ENCODE data around the gene DTNBP1.

DTNBP1 gene

DNA sequence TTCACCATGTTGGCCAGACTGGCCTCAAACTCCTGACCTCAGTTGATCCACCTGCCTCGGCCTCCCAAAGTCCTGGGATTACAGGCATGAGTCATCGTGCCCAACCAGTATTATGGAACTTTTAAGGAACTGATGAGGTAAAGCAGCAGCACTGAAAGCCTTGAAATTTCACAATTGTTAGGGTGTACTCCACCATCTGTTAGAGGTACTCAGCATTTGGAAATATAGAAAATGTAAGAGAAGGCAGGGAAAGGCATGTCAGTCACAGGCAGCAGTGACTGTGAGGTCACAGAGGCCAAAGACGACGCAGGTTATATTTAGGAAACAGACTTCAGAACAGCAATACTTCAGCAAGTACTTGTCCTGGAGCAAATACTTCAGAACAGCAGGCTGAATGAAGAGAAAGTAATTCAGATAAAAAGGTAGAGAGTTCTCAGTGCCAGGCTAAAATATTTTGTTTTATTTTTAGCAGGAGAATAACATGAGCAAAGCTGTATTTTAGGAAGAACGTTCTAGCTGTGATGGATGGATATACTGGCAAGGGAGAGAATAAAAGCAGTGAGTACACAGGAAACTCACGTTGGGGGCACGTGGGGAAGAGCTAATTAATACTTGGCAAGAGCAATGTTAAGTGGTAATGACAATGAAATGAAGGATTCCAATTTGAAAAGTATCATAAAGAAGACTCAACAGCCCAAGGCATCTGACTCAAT lies 67.2 kb downstream of the DTNBP1 start:
- Histone ChIP-seq H3K27me3 (ENCODE audit: control insufficient read depth in 2 of 2, insufficient read depth in 2 of 2, low read length in 2 of 2) (no peaks in the 10 kb centered on the region), H3K9me3 (ENCODE audit: control insufficient read depth in 2 of 2, low read length in 2 of 2) (no peaks in the 10 kb centered on the region)

DNA sequence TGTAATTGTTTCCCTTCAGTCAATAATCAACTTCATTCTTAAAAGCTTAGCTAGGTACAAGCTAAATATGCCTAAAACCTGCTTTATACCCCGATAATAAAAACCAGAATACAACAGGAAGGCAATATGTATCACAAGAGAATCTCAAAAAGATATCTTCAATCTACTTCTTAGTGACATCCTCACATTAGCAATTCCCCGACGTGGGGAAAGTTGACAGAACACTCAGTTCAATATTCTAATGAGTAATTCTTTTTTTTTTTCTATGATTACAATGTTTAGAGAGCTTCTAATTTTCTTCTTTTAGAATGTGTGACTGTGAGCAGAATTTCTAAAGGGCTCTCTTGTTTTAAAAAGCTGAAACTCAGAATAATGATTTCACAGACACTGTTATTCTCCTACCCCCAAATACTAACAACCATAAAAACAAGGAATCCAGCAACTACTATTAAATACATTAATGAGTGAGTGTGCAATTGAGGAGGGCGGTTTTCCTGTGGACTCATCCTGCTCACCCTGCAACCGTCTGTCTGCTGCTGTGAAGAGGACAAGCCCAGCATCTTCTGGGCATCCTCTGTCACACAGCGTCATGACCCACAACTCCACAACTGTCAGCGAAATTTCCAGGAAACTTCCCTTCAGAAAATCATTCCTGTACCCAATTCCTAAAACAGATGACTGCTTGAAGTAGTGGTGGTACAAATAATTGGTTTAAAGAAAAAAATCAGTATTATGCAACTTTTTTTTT lies 68.1 kb downstream of the DTNBP1 start:
- Histone ChIP-seq H3K9ac (ENCODE audit: low read depth in 1 of 2, low read length in 2 of 2) (no peak overlapping the region), H3K27me3 (ENCODE audit: control insufficient read depth in 2 of 2, insufficient read depth in 2 of 2, low read length in 2 of 2) (no peaks in the 10 kb centered on the region), H3K4me3 (ENCODE audit: low read length in 2 of 2) (no peak overlapping the region), H3K4me1 (ENCODE audit: control insufficient read depth in 2 of 2, insufficient read depth in 2 of 2, low read length in 2 of 2) (no peaks in the 10 kb centered on the region), H3K27ac (ENCODE audit: low read depth in 2 of 2, low read length in 2 of 2) (no peak overlapping the region), H3K36me3 (ENCODE audit: control insufficient read depth in 2 of 2, insufficient read depth in 2 of 2, low read length in 2 of 2) (no peaks in the 10 kb centered on the region), H3K9me3 (ENCODE audit: control insufficient read depth in 2 of 2, low read length in 2 of 2) (no peaks in the 10 kb centered on the region)

More for the DNA sequence above, 67.2 kb downstream of the DTNBP1 start:
- H3K4me1 ChIP-seq (ENCODE audit: control insufficient read depth in 2 of 2, insufficient read depth in 2 of 2, low read length in 2 of 2): no peaks in the 10 kb centered on the region
- H3K9ac ChIP-seq (ENCODE audit: low read depth in 1 of 2, low read length in 2 of 2): no peak overlapping the region
- no peak overlapping the region for H3K27ac ChIP-seq (ENCODE audit: low read depth in 2 of 2, low read length in 2 of 2)
- H3K4me3 ChIP-seq (ENCODE audit: low read length in 2 of 2): no peak overlapping the region
- H3K36me3 ChIP-seq (ENCODE audit: control insufficient read depth in 2 of 2, insufficient read depth in 2 of 2, low read length in 2 of 2): peaks cover 0 to 2% of the 10 kb centered on the region in 2 donors

DNA sequence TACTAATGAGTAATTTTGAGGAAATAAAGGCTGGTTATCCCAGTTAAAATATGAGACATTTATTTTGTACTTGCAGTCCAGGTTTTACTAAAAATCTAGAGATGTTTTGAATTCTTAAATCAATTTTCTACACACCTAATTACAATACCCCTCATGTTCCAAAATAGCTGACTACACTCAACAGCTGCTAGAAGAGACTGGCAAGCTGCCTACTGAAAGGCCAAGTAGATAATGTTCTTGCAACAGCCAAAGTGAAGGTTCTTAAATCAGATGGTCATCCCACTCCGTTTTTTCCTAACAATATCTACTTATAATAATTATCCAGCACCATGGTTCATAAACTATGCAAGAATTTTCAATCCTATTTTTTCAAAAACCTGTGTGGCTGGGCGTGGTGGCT lies 69.0 kb downstream of the DTNBP1 start:
- Histone ChIP-seq H3K9me3 (ENCODE audit: control insufficient read depth in 2 of 2, low read length in 2 of 2) (no peaks in the 10 kb centered on the region), H3K9ac (ENCODE audit: low read depth in 1 of 2, low read length in 2 of 2) (no peak overlapping the region), H3K36me3 (ENCODE audit: control insufficient read depth in 2 of 2, insufficient read depth in 2 of 2, low read length in 2 of 2) (no peaks in the 10 kb centered on the region), H3K4me3 (ENCODE audit: low read length in 2 of 2) (no peak overlapping the region), H3K4me1 (ENCODE audit: control insufficient read depth in 2 of 2, insufficient read depth in 2 of 2, low read length in 2 of 2) (no peaks in the 10 kb centered on the region), H3K27me3 (ENCODE audit: control insufficient read depth in 2 of 2, insufficient read depth in 2 of 2, low read length in 2 of 2) (no peaks in the 10 kb centered on the region), H3K27ac (ENCODE audit: low read depth in 2 of 2, low read length in 2 of 2) (no peak overlapping the region)

DNA sequence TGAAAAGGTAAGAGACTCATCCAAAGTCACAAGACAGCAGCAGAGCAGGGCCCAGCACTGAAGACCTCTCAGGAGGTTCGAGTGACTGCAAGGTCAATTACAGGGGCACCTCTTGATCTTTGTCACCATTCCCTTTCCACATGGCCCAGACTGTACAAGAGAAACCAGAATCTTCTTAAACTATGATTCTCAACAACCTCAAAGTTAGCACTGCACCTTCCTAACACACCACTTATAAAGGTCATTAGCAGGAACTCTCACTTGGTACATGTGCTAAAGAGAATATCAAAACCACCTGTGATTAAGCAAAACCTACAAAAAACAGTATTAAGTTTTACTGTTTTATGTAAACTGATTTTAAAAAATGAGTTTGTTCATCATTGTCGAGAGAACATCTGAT lies 70.2 kb downstream of the DTNBP1 start:
- Histone ChIP-seq H3K4me3 (ENCODE audit: low read length in 2 of 2) (no peak overlapping the region), H3K27me3 (ENCODE audit: control insufficient read depth in 2 of 2, insufficient read depth in 2 of 2, low read length in 2 of 2) (no peaks in the 10 kb centered on the region), H3K9me3 (ENCODE audit: control insufficient read depth in 2 of 2, low read length in 2 of 2) (no peaks in the 10 kb centered on the region), H3K4me1 (ENCODE audit: control insufficient read depth in 2 of 2, insufficient read depth in 2 of 2, low read length in 2 of 2) (no peaks in the 10 kb centered on the region), H3K27ac (ENCODE audit: low read depth in 2 of 2, low read length in 2 of 2) (no peak overlapping the region), H3K9ac (ENCODE audit: low read depth in 1 of 2, low read length in 2 of 2) (no peak overlapping the region), H3K36me3 (ENCODE audit: control insufficient read depth in 2 of 2, insufficient read depth in 2 of 2, low read length in 2 of 2) (no peaks in the 10 kb centered on the region)

DNA sequence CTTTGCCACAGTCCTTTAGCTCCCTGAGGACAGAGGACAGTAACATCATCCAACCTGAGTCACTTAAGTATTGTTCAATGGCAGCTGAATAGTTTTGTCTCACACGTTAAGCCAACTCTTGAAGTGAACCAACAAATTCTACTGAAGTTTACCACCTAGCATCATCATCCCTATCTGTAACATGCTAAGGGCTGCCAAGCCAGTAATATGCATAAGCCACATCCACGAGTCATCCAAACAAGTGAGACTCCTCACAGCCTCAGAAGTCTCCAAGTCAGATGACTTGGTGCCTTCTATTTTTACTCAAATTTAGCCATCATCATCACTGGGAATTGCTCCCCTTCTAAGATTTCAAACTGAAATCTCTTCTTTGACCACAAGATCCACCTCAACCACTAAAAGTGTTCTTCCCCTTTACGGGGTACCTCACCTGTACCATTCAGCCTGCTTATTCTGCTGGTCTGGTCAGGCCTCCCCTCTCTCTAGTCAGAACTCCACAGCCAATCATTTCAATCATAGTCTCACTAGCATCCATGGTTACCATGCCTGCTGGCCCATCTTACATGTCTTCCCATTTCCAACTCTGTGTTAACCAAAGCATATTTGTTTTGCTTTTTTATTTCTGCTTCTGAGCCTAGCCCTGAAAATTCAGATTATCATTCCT lies 73.7 kb downstream of the DTNBP1 start:
- no peak overlapping the region for H3K9ac ChIP-seq (ENCODE audit: low read depth in 1 of 2, low read length in 2 of 2)
- no peak overlapping the region for H3K4me3 ChIP-seq (ENCODE audit: low read length in 2 of 2)
- H3K27me3 ChIP-seq (ENCODE audit: control insufficient read depth in 2 of 2, insufficient read depth in 2 of 2, low read length in 2 of 2): no peaks in the 10 kb centered on the region
- no peaks in the 10 kb centered on the region for H3K4me1 ChIP-seq (ENCODE audit: control insufficient read depth in 2 of 2, insufficient read depth in 2 of 2, low read length in 2 of 2)
- H3K36me3 ChIP-seq (ENCODE audit: control insufficient read depth in 2 of 2, insufficient read depth in 2 of 2, low read length in 2 of 2): no peaks in the 10 kb centered on the region
- H3K9me3 ChIP-seq (ENCODE audit: control insufficient read depth in 2 of 2, low read length in 2 of 2): no peaks in the 10 kb centered on the region
- no peak overlapping the region for H3K27ac ChIP-seq (ENCODE audit: low read depth in 2 of 2, low read length in 2 of 2)

DNA sequence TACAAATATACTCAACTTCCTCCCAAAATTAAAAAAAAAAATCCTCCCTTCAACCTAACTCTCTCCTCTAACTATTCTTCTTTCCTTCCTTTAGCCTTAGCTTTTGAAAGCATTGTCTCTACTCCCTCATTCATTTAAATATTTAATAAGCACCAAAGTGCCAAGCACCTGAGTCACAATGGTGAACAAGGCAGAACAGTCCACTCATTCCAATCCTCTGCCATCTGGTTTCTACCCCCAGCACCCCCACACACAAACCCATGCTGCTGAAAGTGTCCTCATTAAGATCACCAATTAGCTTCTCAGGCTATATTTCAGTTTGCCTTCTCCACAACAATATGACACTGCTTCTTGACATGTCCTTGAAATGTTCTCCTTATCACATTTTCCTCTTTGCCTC lies 76.3 kb downstream of the DTNBP1 start:
- Histone ChIP-seq H3K4me3 (ENCODE audit: low read length in 2 of 2) (no peak overlapping the region), H3K27ac (ENCODE audit: low read depth in 2 of 2, low read length in 2 of 2) (no peak overlapping the region), H3K9me3 (ENCODE audit: control insufficient read depth in 2 of 2, low read length in 2 of 2) (no peaks in the 10 kb centered on the region), H3K9ac (ENCODE audit: low read depth in 1 of 2, low read length in 2 of 2) (no peak overlapping the region), H3K4me1 (ENCODE audit: control insufficient read depth in 2 of 2, insufficient read depth in 2 of 2, low read length in 2 of 2) (no peaks in the 10 kb centered on the region), H3K36me3 (ENCODE audit: control insufficient read depth in 2 of 2, insufficient read depth in 2 of 2, low read length in 2 of 2) (no peaks in the 10 kb centered on the region), H3K27me3 (ENCODE audit: control insufficient read depth in 2 of 2, insufficient read depth in 2 of 2, low read length in 2 of 2) (no peaks in the 10 kb centered on the region)

DNA sequence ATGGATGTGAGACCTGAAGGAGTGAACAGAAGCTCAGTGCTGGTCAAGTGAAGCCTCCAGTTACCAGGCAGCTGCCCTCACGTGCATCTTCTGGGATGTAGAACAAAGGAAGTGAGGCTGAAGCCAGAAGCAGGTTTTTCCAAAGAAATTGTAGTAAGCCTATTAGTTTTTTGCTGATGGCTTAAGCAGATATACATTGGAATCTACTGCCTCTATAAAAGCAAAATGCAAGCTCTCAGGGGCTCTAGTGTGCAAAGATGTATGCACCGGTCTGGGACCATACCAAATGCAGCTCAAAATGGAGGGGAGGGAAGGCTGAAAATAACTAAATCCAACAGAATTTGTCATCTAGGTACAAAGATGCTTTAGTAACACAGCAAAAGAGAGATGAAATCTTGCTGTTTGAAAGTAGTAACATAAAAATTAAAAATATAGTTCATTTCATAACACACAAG lies 77.0 kb downstream of the DTNBP1 start:
- Histone ChIP-seq H3K9me3 (ENCODE audit: control insufficient read depth in 2 of 2, low read length in 2 of 2) (no peaks in the 10 kb centered on the region), H3K27ac (ENCODE audit: low read depth in 2 of 2, low read length in 2 of 2) (no peak overlapping the region), H3K4me1 (ENCODE audit: control insufficient read depth in 2 of 2, insufficient read depth in 2 of 2, low read length in 2 of 2) (no peaks in the 10 kb centered on the region), H3K27me3 (ENCODE audit: control insufficient read depth in 2 of 2, insufficient read depth in 2 of 2, low read length in 2 of 2) (no peaks in the 10 kb centered on the region), H3K36me3 (ENCODE audit: control insufficient read depth in 2 of 2, insufficient read depth in 2 of 2, low read length in 2 of 2) (no peaks in the 10 kb centered on the region), H3K9ac (ENCODE audit: low read depth in 1 of 2, low read length in 2 of 2) (no peak overlapping the region), H3K4me3 (ENCODE audit: low read length in 2 of 2) (no peak overlapping the region)

DNA sequence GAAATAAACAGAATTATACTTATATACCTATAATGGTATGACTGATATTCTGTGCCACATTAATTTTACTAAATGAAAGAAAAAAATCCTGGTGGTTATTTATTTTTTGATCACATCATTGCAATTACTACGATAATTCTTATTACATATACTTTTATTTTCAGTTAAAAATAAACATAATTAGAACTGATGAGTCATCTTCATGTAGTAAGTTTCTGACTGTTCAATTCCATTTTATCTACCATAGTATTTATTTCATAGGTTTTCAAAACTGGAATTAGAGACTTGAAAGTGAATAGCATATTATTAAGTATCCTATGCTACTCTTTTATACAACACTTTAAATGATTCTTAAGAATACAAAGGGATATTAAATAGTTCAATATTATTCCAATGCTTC lies 80.3 kb downstream of the DTNBP1 start:
- Histone ChIP-seq H3K36me3 (ENCODE audit: control insufficient read depth in 2 of 2, insufficient read depth in 2 of 2, low read length in 2 of 2) (no peaks in the 10 kb centered on the region), H3K9ac (ENCODE audit: low read depth in 1 of 2, low read length in 2 of 2) (no peak overlapping the region), H3K27ac (ENCODE audit: low read depth in 2 of 2, low read length in 2 of 2) (no peak overlapping the region), H3K4me3 (ENCODE audit: low read length in 2 of 2) (no peak overlapping the region), H3K4me1 (ENCODE audit: control insufficient read depth in 2 of 2, insufficient read depth in 2 of 2, low read length in 2 of 2) (no peaks in the 10 kb centered on the region), H3K9me3 (ENCODE audit: control insufficient read depth in 2 of 2, low read length in 2 of 2) (no peaks in the 10 kb centered on the region), H3K27me3 (ENCODE audit: control insufficient read depth in 2 of 2, insufficient read depth in 2 of 2, low read length in 2 of 2) (no peaks in the 10 kb centered on the region)

DNA sequence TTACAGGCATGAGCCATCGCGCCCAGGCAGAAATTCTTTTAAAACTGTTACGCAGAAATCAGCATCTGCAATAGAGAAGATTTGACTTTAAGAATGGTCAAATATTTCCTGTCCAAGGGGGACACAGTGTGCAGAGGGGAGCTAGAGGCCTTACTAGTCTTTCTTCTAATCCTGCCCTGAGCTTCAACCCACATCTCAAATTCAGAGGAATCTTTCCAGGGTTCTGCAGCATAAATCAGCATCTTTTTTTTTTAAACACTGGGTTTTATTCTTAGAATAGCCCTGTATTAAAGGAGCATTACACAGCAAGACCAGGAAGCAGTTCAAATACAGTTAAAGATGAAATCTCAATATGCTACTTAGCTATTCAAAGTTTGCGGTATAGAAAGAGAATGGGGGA lies 81.1 kb downstream of the DTNBP1 start:
- no peaks in the 10 kb centered on the region for H3K27me3 ChIP-seq (ENCODE audit: control insufficient read depth in 2 of 2, insufficient read depth in 2 of 2, low read length in 2 of 2)
- no peak overlapping the region for H3K4me3 ChIP-seq (ENCODE audit: low read length in 2 of 2)
- no peak overlapping the region for H3K27ac ChIP-seq (ENCODE audit: low read depth in 2 of 2, low read length in 2 of 2)
- H3K9me3 ChIP-seq (ENCODE audit: control insufficient read depth in 2 of 2, low read length in 2 of 2): no peaks in the 10 kb centered on the region
- H3K4me1 ChIP-seq (ENCODE audit: control insufficient read depth in 2 of 2, insufficient read depth in 2 of 2, low read length in 2 of 2): no peaks in the 10 kb centered on the region
- H3K9ac ChIP-seq (ENCODE audit: low read depth in 1 of 2, low read length in 2 of 2): no peak overlapping the region
- H3K36me3 ChIP-seq (ENCODE audit: control insufficient read depth in 2 of 2, insufficient read depth in 2 of 2, low read length in 2 of 2): no peaks in the 10 kb centered on the region

DNA sequence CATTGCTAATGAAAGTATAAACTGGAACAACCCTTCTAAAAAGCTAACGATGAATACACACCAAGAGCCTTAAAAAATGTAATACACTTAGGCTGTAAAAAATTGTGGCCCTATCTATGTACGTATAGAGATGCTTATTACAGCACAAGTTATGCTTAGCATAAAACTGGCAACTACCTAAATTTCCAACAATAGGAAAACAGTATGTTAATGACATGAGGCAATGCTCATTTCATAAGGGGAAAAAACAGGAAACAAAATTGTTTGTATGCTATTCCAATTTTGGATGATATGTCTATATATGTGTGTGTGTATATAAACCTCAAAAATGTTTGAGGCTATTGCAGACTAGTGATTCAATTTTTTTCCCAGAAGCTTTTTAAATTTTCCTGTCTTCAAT lies 82.5 kb downstream of the DTNBP1 start:
- H3K27me3 ChIP-seq (ENCODE audit: control insufficient read depth in 2 of 2, insufficient read depth in 2 of 2, low read length in 2 of 2): no peaks in the 10 kb centered on the region
- no peaks in the 10 kb centered on the region for H3K9me3 ChIP-seq (ENCODE audit: control insufficient read depth in 2 of 2, low read length in 2 of 2)
- H3K36me3 ChIP-seq (ENCODE audit: control insufficient read depth in 2 of 2, insufficient read depth in 2 of 2, low read length in 2 of 2): no peaks in the 10 kb centered on the region
- H3K4me1 ChIP-seq (ENCODE audit: control insufficient read depth in 2 of 2, insufficient read depth in 2 of 2, low read length in 2 of 2): no peaks in the 10 kb centered on the region
- H3K27ac ChIP-seq (ENCODE audit: low read depth in 2 of 2, low read length in 2 of 2): no peak overlapping the region
- H3K9ac ChIP-seq (ENCODE audit: low read depth in 1 of 2, low read length in 2 of 2): no peak overlapping the region
- no peak overlapping the region for H3K4me3 ChIP-seq (ENCODE audit: low read length in 2 of 2)

All from mucosa of rectum (tissue), 2 donors.